Kidney glomerular epithelial cell (primary cell): ENCODE measurements around the gene SAMD13.
"Not testable (repeated sequence)": the region's sequence is repeated elsewhere in the genome, so short reads cannot be mapped to it uniquely, and the experiment has no call there.

Experiments
- DNase-seq: peaks from one replicate; lab custom pipeline; 2025; lab: John Stamatoyannopoulos, UW

The SAMD13 gene

DNA sequence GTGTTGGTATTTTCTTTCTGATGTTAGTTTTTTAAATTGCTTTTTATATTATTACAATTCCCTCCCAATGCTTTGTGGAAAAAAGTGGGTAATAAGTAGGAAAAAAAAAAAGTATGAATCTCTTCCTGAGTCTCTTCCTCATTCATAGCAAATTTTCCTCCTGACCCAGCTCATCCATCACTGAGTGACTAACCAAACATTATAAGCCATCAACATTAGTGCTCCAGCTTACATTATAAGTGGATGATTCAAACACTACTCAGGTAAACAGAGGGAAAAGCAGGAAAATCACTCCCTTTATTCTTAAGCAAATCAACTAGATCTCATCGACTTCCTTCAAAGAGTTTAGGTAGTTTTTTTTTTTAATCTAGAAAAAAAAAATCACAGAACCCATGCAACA lies 15.4 kb upstream of the SAMD13 start:
- DNase-seq, result no peak

DNA sequence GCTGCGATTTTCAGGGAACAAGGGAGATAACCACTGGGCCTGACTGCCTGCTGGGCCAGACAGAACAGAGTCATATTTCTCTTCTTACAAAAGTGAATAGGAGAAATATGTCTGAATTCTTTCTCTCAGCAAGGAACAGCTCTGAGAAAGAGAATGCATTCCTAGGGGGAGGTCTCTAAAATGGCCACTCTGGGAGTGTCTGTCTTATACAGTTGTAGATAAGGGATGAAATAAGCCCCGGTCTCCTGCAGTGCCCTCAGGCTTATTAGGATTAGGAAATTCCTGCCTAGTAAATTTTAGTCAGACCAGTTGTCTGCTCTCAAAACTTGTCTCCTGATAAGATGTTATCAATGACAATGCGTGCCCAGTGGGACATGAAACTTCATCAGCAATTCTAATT lies 14.1 kb upstream of the SAMD13 start:
- DNase-seq, result not testable (repeated sequence)

DNA sequence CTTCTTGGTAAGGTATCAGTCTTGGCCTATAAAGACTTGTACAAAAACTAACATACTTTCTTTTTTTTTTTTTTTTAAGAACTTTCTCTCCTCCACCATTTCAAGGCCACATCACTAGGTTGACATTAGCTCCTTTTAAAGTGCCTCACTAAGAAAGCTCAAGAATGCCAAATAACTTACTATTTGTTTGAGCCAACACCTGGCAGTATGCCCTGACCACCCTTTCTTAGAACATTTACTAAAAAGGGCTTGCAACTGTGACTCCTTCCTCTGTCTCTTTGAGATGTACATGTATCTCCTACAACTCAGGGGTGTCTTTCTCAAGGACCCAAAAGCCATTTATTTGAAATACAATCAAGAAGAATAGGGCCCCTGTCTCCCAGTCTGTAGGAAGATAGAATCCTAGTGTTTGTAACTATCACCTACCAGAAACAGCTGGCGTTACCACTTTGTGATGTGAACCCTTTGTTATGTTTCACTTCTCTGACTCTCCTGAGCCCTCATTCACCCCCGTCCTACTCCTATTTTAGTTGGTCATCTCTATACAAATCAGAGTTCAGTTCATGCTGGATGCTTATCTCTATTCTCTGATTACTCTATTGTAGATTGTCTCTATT lies 12.2 kb upstream of the SAMD13 start:
- DNase-seq, result no peak

DNA sequence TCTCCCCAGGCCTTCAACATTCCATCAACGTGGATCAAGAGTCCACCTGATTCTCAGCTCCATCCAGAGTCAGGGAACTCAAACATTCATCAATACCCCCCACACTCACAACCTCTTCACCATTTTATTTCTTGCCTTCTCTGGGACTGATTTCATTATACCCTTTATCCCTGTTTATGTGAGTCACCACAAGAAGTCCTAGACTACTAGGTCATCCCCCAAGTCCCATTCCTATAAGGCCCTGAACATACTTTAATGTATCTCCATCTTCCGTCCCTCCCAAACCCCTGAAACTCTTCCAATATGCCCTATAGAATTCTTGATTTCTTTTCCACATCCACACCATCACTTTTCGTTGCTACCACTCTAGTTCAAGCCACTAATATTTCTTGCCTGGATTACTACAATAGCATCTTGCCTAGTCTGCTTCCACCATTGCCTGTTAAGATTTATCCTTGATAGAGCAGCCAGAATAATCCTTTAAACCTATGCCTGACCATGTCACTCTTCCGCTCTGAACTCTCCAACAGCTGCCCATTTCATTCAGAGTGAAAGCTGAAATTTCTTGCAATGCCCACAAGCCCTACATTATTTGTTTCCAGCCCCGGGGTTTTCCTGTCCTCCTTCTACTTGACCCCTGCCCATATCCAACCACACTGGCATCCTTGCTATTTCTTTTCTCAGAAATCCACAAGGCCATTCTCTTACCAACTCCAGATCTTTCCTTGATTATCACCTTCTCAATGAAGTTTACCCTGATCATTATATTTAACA lies 9.4 kb upstream of the SAMD13 start:
- no peak for DNase-seq

DNA sequence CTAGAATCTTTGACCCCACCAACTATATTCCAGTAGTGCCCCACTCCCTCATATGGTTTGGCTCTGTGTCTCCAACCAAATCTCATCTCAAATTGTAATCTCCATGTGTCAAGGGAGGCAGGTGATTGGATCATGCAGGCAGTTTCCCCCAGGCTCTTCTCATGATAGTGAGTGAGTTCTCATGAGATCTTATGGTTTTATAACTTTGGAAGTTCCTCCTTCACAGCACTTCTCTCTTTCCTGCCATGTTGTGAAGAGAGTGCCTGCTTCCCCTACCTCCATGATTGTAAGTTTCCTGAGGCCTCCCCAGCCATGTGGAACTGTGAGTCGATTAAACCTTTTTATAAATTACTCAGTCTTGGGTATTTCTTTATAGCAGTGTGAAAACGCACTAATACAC lies 7.7 kb upstream of the SAMD13 start:
- DNase-seq, result no peak

DNA sequence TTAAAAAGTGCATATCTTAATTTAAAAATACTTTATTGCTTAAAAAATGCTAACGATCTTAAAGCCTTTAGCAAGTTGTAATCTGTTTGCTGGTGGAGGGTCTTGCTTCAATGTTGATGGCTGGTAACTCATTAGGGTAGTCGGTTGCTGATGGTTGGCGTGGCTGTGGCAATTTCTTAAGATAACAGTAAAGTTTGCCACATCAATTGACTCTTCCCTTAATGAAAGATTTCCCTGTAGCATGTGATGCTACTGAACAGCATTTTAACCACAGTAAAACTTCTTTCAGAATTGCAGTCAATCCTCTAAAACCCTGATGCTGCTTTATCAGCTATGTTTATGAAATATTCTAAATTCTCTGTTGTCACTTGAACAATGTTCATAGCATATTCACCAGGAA lies 6.8 kb upstream of the SAMD13 start:
- no peak for DNase-seq

DNA sequence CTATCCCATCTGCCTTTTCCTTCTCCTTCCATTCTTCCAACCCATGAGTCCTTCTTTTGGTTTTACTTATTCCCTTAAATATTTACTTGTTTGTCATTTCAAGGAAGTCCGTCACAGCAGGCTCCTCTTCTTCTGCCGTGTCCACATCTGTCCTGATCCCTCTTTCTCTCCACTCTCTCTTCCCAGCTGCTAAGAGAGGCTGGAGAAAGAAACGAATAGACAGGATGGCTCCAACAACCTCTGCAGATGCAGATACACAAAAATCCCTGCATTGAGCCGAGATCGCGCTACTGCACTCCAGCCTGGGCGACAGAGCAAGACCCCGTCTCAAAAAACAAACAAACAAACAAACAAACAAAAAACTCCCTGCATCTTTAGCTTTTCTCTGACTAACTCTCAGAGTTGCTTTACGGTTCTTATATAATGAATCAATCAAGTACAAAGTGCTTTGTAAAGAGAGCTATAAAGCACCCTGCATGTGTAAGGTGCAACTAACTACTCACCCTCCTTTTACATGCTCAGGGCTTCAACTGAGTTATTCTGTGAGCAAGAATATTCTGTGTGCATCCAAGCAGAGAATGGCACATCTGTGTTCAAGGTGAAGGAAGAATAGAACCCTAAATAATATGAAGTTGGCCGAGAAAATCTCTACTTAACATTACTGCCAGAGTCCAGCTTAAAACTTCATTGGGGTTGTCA lies 3.8 kb upstream of the SAMD13 start:
- DNase-seq, result no peak

DNA sequence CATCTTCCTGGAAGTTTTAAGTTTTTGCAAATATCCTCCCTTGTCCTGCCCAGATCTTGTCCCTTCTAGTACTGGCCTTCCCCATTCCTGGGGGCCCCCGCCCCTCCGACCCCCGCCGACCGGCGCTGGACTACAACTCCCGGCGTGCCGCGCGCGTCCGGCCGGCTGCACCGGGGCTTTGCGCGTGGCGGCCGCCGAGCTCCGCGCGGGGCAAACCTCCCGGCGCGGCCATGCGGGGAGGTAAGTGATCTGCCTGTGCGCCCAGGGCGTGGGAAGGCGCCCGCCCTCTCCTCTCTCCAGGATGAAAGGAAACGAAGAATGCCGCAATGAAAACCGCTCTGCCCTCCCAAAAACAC lies 3.2 kb upstream of the SAMD13 start:
- DNase-seq, result peak; percentile 18

DNA sequence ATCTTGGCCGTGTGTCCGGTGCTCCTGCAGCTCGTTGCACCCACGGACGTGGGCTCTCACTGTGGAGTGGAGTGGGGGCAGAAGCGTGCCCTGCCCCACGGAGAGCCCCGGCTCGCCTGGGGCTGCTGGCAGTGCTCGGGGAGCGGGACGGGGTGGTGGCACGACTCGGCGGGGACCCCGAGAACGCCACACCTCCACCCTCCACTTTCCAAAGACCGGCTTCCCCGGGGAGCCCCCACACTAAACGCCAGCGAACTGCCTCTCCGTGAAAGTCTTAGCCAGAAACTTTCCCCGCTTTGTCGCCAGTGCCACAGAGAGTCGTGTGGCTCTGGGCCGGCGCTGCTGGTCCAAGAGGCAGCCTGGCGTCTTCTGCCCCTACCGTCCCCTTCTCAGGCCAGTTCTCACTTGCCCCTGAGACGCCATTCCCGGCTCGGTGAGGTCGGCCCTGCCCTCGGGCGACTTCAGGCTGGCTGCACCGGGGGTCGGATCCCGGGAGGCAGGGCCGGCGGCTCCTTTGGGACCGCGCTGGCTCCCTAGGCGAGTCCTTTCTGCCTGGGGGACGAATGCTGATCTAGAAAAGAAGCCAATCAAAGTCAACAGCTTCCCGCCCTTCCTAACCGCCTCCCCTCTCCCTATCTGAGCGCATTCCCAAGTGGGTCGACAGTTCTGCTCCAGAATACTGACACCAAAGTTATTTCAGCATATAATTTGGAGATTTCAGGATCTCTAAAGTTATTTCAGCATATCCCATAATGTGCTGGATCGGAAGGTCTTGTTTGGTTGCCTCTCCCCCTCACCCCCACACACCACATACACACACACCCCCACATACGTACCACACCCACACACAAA lies 2.6 kb upstream of the SAMD13 start:
- no peak for DNase-seq

DNA sequence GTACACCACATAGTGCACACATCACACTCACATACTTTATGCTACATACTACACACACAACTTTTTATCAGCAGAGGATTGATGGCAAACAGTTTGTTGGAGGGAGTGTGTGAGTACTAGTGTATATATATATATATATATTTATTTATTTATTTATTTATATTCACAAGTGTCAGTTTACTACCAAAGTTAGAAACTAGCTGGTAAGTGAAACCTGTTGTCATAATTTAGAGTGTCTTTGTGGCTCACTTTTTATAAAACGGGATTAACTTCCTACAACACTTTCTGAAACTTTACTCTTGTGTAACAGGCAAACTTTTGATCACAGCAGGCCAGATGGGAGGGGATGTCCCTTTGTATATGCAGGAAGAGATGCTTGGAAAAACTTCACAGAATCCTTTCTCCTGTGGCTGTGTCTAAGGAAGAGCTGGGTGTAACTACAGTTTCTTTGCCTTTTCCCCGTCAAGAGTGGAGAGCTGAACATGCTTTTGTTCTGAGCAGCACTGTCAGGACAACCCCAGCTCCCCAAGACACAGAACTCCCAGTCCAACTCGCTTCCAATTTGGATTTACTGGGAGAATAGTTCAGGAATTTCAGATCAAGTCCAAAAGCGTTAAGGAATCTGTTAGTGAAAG lies 1.9 kb upstream of the SAMD13 start:
- DNase-seq, result no peak

DNA sequence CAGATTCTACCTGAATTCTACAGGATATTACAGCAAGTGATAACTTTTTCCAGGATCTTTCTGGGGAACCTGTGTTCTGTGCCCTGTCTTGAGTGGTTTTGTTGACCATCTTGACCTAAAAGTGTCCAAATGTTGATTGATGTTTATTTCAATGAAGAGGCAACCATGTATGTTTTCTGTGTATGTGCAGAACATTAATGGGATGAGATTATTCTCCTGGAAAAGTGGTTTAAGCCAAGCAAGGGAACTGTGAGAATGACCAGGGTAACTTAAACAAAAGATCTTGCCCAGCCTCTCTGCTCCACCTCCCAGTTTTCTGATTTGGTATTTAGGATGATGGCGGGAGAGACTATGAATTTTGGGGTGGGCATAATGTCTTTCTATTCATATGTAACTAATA lies 1.0 kb upstream of the SAMD13 start:
- DNase-seq, result no peak

DNA sequence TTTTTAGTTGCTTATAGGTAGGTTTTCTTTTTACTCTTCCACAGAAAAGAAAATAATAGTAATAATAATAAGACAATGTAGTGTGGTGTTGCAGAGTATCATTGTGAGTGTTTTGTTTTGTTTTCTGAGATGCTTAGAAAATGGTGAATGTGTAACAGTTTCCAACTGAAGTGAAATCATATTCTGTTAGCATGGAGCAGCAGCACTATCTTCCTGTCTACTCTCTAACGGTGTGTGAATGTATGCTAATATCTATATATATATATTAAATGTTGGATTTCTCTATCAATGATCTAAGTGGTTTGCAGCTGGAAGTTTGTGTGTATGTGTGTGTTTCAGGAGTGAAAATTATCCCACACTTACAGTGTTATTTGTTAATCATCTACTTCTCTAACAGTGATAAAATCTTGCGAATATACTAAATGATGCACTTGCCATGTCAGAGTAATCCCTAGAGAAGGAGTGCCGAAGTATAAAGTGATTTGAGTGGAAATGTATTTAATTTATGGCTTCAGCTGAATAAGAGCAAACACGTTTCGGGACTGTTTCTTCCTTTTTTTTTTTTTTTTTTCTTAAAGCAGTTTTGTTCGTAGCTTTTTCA lies 377 bp downstream of the SAMD13 start:
- DNase-seq, result peak; percentile 34

DNA sequence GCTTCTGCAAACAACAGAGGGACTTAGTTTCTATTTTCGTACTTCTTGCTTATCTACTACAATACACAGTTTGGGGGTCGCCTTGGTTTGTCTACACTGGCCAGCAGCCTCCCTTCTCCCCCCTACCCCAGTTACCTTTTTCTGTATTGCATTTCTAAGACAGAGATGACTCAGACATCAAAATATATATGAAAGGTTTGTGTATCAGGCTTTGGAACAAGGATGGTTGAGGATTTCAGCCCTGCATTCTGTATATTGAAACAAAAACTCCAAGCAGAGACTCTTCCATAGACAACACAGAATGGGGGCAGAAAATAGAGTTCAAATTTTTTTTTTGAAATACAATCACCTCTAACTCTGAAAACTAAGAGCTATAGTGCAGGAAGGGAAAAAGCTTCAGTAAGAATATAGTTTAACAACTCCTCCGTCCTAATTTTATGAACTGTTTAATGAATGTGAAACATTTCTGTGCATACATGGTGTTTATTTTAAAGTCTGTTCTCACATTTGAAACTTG lies 1.9 kb downstream of the SAMD13 start:
- no peak for DNase-seq

DNA sequence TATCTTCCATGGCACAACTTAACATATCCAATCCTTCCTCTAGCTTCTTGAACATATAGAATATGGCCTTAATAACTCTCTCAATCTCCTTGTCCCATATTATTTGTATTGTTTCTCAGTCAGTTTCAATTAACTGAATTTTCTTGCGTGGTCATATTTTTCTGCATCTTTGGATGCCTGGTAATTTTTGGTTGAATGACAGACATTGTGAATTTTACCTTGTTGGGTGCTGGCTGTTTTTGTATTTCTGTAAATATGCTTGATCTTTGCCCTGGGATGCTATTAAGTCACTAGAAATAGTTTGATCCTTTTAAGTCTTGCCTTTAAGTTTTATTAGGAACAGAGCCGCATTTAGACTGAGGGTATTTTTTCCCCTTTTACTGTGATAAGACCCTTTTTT lies 5.9 kb downstream of the SAMD13 start:
- no peak for DNase-seq

DNA sequence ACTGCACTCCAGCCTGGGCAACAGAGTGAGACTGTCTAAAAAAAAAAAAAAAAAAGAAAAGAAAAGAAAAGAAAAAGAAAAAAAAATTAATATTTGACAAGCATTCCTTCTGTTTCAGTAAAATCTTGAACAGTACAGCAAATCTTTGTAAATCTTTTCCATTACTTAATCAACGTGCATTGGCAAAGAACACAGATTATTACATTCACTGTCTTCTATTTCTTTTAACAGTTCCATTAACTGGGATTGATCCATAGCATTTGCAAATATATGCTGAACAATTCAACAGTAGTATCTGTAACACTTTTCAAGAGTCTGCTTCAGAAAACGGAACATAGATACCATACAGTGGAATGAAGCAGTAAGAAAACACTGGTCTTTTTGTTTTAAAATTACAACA lies 9.8 kb downstream of the SAMD13 start:
- DNase-seq, result no peak

DNA sequence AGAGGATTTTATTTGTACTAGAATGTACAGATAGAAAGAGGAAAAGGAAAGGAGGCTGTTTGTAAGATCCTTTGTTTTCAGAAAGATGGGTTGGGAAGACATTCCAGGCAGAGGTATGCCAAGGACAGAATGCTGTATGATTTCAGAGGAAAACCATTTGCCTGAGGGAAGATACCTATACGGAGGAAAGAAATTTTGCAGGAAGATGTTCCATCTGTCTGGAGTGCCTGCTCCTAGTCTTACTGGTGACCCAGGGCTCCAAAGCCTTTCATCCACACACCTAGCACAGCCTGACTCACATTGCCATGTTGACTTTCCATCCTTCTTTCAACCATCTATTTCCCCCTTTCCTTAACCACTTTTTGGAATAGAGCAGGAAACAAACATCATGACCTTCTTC lies 18.2 kb downstream of the SAMD13 start:
- DNase-seq, result no peak

DNA sequence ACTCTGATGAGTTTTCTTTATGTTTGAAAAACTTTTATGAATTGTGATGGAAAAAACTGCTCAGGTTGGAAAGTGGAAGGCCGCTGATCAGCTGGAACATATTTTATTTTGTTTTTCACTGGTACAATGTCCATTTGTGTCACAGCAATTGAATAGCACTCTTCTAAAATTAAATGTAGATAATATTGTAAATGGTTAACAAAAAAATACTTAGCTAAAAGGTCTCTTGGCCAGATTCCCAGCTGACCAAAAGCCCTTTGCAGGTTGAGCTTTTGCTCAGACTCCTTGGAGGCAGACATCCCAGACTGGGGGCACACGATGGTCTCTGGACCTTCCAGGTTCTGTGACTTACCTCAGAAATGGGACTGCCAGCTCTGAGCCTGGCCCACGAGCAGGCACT lies 26.3 kb downstream of the SAMD13 start:
- no peak for DNase-seq

DNA sequence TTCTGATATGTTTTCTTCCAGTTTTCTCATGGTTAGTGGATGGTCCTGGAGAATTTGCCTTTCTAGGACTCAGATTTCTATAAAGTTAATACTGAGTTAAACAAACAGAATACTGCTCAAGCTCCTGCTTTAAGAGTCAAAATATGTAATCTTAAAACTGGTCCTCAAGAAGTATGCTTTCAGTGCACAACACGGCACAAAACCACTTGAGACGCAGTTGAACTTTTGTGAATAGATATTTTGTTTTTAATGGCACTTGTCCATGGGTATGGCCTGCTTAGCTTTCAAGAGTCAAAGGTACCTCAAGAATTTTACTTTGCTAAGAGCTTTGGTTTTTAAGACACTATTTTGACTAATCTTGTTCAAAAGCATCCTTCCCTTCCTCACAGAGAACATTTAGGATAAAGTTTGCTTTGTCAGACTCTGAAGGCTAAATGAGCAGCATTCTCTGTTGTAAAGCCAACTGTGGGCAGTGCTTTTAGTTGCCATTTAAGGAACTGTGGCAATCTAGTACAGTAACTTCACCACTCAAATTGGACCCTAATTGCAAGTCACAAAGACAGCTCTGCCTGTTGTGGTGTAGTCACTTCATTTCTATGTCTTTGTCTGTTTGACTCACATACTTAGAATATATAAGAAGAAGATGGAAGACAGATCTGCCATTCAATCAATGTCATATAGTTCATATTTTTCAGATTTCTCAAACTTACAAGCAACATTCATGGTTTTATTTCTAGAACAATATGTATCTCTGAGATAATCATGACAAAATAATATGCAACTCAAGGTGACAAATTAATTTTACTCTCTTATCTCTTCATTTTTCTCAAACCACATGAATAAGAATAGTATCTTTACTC lies 28.8 kb downstream of the SAMD13 start:
- DNase-seq, result no peak

DNA sequence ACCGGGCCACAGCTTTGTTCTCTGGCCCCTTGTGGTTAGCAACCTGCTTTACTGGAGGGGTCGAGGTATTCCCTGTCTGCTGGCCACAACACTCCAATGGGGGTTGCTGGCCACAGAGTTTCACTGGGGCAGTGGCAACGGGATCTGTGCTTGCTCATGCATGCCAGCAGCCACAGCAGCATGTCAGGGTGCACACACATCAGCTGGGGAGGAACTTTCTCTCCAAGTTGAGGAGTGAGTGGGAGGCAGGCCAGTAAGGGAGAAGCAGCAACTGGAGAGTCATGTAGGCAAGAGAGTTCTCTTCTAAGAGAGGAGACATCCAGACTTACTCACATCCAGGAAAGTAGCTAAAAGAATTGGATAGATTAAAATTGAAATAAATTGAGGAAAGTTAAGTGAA lies 38.0 kb downstream of the SAMD13 start:
- peak; percentile 19 for DNase-seq

DNA sequence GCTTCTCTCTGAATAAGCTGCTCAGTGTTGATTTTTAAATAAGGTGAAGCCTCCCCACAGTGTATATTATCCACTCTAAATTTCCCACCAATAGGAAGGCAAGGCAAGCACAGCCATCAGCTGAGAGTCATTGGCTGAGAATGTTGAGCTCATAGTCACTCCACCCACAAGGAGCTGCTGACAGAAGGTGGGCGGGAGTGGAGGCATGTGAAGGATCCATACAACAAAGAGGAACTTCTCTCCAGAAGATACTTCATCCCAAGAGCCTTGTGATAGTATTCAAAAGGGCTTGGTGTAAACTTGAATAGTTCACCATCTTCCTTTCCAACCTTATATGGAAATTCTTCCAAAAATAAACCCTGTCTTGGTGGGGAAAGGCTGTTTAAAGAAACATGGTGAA lies 42.8 kb downstream of the SAMD13 start:
- no peak for DNase-seq
